HUDEP-2 (cell line): ENCODE data around the gene OVCA2.

Source experiments
- DNase-seq, 76 experiments: peaks; one replicate each; lab custom pipeline; 2025; ENCODE audit not compliant: unreplicated experiment in 76 of 76; lab: John Stamatoyannopoulos, UW

The OVCA2 gene

GRCh38 chr17:2051061-2051932, 9.5 kb downstream of the OVCA2 start:
- no peak for DNase-seq

DNA sequence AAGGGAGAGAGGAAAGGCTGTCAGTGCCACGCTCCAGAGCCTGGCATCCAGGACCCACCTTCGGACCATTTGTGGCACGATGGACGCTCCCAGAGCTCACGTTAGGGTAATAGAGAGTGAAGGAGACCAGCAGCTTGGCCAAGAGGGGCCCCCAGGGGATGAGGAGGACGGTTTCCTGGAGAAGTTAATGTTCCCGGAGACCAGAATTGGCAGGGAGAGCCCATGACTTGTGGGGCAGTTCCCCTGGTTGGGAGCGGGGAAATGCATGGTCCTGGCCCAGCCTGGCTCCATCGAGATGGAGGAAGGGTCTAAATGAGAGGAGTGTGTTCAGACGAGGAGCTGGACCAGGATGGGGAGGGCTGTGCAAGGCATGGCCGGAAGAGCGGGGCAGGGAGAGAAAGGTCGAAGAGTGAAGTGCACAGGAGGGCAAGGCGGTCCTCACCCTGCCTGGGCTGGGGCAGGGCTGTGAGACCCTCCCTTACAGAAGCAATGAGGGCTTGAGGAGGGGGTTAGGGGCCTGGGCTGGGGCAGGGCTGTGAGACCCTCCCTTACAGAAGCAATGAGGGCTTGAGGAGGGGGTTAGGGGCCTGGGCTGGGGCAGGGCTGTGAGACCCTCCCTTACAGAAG, 10.2 kb downstream of the OVCA2 start:
- peak in 1 of 76 experiments; percentile 19 for DNase-seq

- peak in 54 of 76 experiments; percentile 11 to 72 (median 45) for DNase-seq
Observed at GRCh38 chr17:2053380-2054261, 11.8 kb downstream of the OVCA2 start.

GRCh38 chr17:2054262-2054511, 12.4 kb downstream of the OVCA2 start:
- no peak for DNase-seq

- peak in 61 of 76 experiments; percentile 9 to 76 (median 48) for DNase-seq
Observed at GRCh38 chr17:2054512-2055291, 12.9 kb downstream of the OVCA2 start, which contains the start of gene HIC1. TSS of gene HIC1 (plus strand) at chr17:2055103. CDS start at chr17:2056691, 1,588 bp downstream.

DNA sequence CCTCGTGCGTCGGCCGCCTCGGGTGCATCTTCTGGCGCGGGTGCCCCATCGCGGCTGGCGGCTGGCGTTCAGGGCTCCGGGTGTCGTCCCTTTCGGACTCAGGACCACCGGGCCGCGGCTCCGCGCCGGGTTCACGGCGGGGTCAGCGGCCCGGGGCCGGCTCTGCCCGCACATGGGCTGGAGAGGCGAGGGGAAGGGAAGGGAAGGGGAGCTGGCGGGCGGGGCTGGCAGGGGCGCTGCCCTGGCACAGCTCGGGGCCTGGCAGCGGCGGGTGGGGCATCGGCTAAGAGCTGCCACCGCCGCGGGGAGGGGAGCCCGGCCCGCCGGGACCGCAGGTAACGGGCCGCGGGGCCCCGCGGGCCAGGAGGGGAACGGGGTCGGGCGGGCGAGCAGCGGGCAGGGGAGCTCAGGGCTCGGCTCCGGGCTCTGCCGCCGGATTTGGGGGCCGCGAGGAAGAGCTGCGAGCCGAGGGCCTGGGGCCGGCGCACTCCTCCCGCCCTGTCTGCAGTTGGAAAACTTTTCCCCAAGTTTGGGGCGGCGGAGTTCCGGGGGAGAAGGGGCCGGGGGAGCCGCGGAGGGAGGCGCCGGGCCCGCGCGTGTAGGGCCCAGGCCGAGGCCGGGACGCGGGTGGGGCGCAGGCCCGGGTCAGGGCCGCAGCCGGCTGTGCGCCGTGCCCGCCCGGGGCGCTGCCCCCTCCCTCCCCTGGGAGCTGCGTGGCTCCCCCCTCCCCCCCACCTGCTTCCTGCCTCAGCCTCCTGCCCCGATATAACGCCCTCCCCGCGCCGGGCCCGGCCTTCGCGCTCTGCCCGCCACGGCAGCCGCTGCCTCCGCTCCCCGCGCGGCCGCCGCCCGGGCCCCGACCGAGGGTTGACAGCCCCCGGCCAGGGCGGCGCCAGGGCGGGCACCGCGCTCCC, 13.7 kb downstream of the OVCA2 start:
- DNase-seq = no peak

- peak in 8 of 76 experiments; percentile 5 to 41 (median 17) for DNase-seq
Observed at GRCh38 chr17:2056206-2057174, 14.7 kb downstream of the OVCA2 start.

DNA sequence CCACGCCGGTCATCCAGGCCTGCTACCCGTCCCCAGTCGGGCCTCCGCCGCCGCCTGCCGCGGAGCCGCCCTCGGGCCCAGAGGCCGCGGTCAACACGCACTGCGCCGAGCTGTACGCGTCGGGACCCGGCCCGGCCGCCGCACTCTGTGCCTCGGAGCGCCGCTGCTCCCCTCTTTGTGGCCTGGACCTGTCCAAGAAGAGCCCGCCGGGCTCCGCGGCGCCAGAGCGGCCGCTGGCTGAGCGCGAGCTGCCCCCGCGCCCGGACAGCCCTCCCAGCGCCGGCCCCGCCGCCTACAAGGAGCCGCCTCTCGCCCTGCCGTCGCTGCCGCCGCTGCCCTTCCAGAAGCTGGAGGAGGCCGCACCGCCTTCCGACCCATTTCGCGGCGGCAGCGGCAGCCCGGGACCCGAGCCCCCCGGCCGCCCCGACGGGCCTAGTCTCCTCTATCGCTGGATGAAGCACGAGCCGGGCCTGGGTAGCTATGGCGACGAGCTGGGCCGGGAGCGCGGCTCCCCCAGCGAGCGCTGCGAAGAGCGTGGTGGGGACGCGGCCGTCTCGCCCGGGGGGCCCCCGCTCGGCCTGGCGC, 15.4 kb downstream of the OVCA2 start:
- DNase-seq = no peak

DNA sequence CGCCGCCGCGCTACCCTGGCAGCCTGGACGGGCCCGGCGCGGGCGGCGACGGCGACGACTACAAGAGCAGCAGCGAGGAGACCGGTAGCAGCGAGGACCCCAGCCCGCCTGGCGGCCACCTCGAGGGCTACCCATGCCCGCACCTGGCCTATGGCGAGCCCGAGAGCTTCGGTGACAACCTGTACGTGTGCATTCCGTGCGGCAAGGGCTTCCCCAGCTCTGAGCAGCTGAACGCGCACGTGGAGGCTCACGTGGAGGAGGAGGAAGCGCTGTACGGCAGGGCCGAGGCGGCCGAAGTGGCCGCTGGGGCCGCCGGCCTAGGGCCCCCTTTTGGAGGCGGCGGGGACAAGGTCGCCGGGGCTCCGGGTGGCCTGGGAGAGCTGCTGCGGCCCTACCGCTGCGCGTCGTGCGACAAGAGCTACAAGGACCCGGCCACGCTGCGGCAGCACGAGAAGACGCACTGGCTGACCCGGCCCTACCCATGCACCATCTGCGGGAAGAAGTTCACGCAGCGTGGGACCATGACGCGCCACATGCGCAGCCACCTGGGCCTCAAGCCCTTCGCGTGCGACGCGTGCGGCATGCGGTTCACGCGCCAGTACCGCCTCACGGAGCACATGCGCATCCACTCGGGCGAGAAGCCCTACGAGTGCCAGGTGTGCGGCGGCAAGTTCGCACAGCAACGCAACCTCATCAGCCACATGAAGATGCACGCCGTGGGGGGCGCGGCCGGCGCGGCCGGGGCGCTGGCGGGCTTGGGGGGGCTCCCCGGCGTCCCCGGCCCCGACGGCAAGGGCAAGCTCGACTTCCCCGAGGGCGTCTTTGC, 16.2 kb downstream of the OVCA2 start:
- DNase-seq = no peak

DNA sequence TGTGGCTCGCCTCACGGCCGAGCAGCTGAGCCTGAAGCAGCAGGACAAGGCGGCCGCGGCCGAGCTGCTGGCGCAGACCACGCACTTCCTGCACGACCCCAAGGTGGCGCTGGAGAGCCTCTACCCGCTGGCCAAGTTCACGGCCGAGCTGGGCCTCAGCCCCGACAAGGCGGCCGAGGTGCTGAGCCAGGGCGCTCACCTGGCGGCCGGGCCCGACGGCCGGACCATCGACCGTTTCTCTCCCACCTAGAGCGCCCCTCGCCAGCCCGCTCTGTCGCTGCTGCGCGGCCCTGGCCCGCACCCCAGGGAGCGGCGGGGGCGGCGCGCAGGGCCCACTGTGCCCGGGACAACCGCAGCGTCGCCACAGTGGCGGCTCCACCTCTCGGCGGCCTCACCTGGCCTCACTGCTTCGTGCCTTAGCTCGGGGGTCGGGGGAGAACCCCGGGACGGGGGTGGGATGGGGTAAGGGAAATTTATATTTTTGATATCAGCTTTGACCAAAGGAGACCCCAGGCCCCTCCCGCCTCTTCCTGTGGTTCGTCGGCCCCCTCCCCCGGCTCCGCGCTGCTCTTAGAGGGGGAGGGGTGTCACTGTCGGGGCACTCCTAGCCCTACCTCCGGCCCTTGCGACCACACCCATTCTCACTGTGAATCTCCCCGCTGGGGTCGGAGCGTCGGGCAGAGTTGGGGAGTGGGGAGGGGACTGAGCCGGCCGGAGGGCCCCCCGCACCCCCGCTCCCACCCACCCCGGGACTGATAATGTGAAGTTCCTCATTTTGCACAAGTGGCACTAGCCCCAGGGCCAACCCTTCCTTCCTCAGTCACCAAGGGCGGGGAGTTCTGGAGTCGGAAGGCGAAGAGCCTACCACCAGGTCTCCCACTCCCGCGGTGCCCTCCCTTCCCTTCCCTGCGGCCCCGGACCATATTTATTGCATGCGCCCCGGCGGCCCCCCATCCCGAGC, 17.0 kb downstream of the OVCA2 start:
- peak in 65 of 76 experiments; percentile 10 to 85 (median 57) for DNase-seq

- DNase-seq = no peak
Observed at GRCh38 chr17:2059547-2060384, 17.9 kb downstream of the OVCA2 start.

DNA sequence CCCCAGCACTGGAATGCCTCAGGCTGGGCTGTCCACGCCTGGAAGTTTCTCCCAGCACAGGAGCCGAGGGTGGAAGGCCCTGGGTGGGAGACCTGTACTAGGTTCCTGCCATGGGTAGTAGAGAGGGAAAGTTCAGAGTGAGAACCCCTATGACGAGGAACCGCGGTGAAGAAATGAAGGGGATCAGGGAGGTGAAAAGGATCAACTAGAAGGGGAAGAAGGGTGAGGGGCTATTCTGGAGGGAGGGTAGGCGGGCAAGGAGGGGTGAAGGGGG, 18.5 kb downstream of the OVCA2 start:
- no peak for DNase-seq

GRCh38 chr17:2060681-2061440, 19.0 kb downstream of the OVCA2 start:
- DNase-seq = peak in 2 of 76 experiments; percentile 33 to 40

- no peak for DNase-seq
Observed at GRCh38 chr17:2061441-2061958, 19.7 kb downstream of the OVCA2 start.
